ENCODE results near the gene PARD3B. TPM values are rescaled to one million over a fixed set of nuclear protein-coding genes. Genes with fewer than 3 reads are reported as not detected.
A peak's percentile ranks its signal among the peaks of the same experiment; 100 is the strongest.

The PARD3B gene
- total RNA-seq, 1 donor from 2014 or later = 21.7 TPM

GRCh38 chr2:204706939-204707338 is 161.7 kb downstream of the PARD3B start:
- no peak for DNase-seq

- no peak for DNase-seq
Measured at GRCh38 chr2:204713211-204713610, 167.9 kb downstream of the PARD3B start.

GRCh38 chr2:204715361-204715760 is 170.1 kb downstream of the PARD3B start:
- peak; percentile 57 for DNase-seq

GRCh38 chr2:204717591-204717990 is 172.3 kb downstream of the PARD3B start:
- DNase-seq = no peak

- DNase-seq = no peak
Measured at GRCh38 chr2:204718607-204719006, 173.3 kb downstream of the PARD3B start.

- DNase-seq = no peak
Measured at GRCh38 chr2:204720874-204721273, 175.6 kb downstream of the PARD3B start.

- peak; percentile 72 for DNase-seq
Measured at GRCh38 chr2:204722207-204722606, 176.9 kb downstream of the PARD3B start.

- no peak for DNase-seq
Measured at GRCh38 chr2:204722691-204723090, 177.4 kb downstream of the PARD3B start.

GRCh38 chr2:204725693-204726360 is 180.6 kb downstream of the PARD3B start:
- DNase-seq = no peak

GRCh38 chr2:204726831-204727230 is 181.6 kb downstream of the PARD3B start:
- DNase-seq = no peak

- DNase-seq = no peak
Measured at GRCh38 chr2:204727368-204727767, 182.1 kb downstream of the PARD3B start.

- DNase-seq = no peak
Measured at GRCh38 chr2:204730603-204731002, 185.3 kb downstream of the PARD3B start.

- no peak for DNase-seq
Measured at GRCh38 chr2:204732019-204732418, 186.7 kb downstream of the PARD3B start.

- DNase-seq = no peak
Measured at GRCh38 chr2:204737296-204737695, 192.0 kb downstream of the PARD3B start.

GRCh38 chr2:204738721-204739120 is 193.4 kb downstream of the PARD3B start:
- no peak for DNase-seq

- no peak for DNase-seq
Measured at GRCh38 chr2:204743393-204743960, 198.2 kb downstream of the PARD3B start.

- no peak for DNase-seq
Measured at GRCh38 chr2:204744506-204744905, 199.2 kb downstream of the PARD3B start.

- no peak for DNase-seq
Measured at GRCh38 chr2:204748286-204748685, 203.0 kb downstream of the PARD3B start.

- DNase-seq = no peak
Measured at GRCh38 chr2:204749319-204749718, 204.0 kb downstream of the PARD3B start.

GRCh38 chr2:204750389-204750788 is 205.1 kb downstream of the PARD3B start:
- DNase-seq = no peak

GRCh38 chr2:204751472-204751871 is 206.2 kb downstream of the PARD3B start:
- no peak for DNase-seq

- DNase-seq = no peak
Measured at GRCh38 chr2:204753841-204754240, 208.6 kb downstream of the PARD3B start.

- no peak for DNase-seq
Measured at GRCh38 chr2:204754898-204755297, 209.6 kb downstream of the PARD3B start.

- no peak for DNase-seq
Measured at GRCh38 chr2:204763974-204764703, 218.9 kb downstream of the PARD3B start.
